Heart right ventricle (tissue), 16 donors: Measurements from ENCODE around the gene STARD7. TPM values are rescaled to one million over a fixed set of nuclear protein-coding genes. Genes with fewer than 3 reads are reported as not detected.

Source experiments
- ATAC-seq, 8 donors: fragments of 200-7000 bp; cut with Tn5 transposase; one replicate each; pipeline ENCODE4 v1.9.1; 2020; ENCODE audit warnings: mild to moderate bottlenecking in 8 of 8, moderate library complexity in 8 of 8, moderate number of reproducible peaks in 1 of 8
- DNase-seq, 2 donors: peaks; one replicate each; pipeline ENCODE4 v3.0.0-alpha.2; 2020
- H3K27ac ChIP-seq, 10 donors: fragments of 200-600 bp; sonication (generic) in 2 of 10; one replicate each; pipeline versions ENCODE4 v1.5.0 to v1.8.0; 2020 to 2022; ENCODE audit warnings: mild to moderate bottlenecking in 3 of 10
- H3K27me3 ChIP-seq, 7 donors: fragments of 200-600 bp; one replicate each; pipeline ENCODE4 v1.8.0; 2021 to 2022; ENCODE audit warnings: mild to moderate bottlenecking in 2 of 7
- H3K36me3 ChIP-seq, 9 donors: fragments of 200-600 bp; sonication (generic) in 1 of 9; one replicate each; pipeline versions ENCODE4 v1.5.0 to v1.8.0; 2020 to 2022; ENCODE audit warnings: mild to moderate bottlenecking in 2 of 9
- H3K4me1 ChIP-seq, 9 donors: fragments of 200-600 bp; sonication (generic) in 1 of 9; one replicate each; pipeline versions ENCODE4 v1.5.0 to v1.8.0; 2020 to 2022; ENCODE audit warnings: mild to moderate bottlenecking in 4 of 9
- H3K4me3 ChIP-seq, 10 donors: fragments of 200-600 bp; sonication (generic) in 2 of 10; one replicate each; pipeline versions ENCODE4 v1.5.0 to v1.8.0; 2020 to 2022; ENCODE audit warnings: mild to moderate bottlenecking in 7 of 10, moderate library complexity in 2 of 10
- H3K9me3 ChIP-seq, 11 donors: fragments of 200-600 bp in 10 of 11; sonication (generic) in 2 of 11; one replicate each; pipeline versions ENCODE4 v1.5.0 to v1.8.0; 2013 to 2022; ENCODE audit warnings: mild to moderate bottlenecking in 2 of 11, control low read depth in 1 of 11, moderate library complexity in 1 of 11
- CTCF ChIP-seq, 9 donors: fragments of 200-600 bp; sonication (generic) in 2 of 9; IDR thresholded peaks; one replicate each; pipeline versions ENCODE4 v1.5.0 to v1.8.0; 2021 to 2022; ENCODE audit warnings: antibody characterized with exemption in 9 of 9, mild to moderate bottlenecking in 5 of 9, moderate library complexity in 1 of 9
- WGBS, 2 donors: extraction: QIAGEN DNeasy Blood & Tissue Kit; methylation state at CpG; one replicate each; pipeline ENCODE4 v1.1.7; 2013; ENCODE audit warnings: inconsistent platforms in 1 of 2; 5-methylcytosine and 5-hydroxymethylcytosine counted together
- intact Hi-C, 10 donors: fragments of 100-400 bp; cut with DNase I; formaldehyde crosslinking; loops; one replicate each; pipeline versions ENCODE4 v1.11.1 to v1.14.2; 2022
- polyA plus RNA-seq, 2 donors: library from polyadenylated mRNA; stranded (reverse); fragments of 200-250 nt; gene quantifications; one replicate each; pipeline ENCODE4 v1.2.3, GENCODE V29; 2013
- total RNA-seq, 10 donors: library from RNA; stranded (reverse); fragmentation: NEBNext Ultra II Directional in 3 of 10; extraction: Animal tissue kit (Norgen Biotek cat#: 25700) in 3 of 10; gene quantifications; one replicate each; pipeline versions ENCODE4 v1.2.1 to v1.2.4, GENCODE V29; 2021 to 2023
- donor health status: Arrhythmogenic right ventricular cardiomyopathy.
- donor health status: ischemic (EF 13 %, LVEDD 7.1; RV severe dilation, severe dysfunction).
- donor health status: healthy with polysubstance abuse.
- donor health status: DM: no; HTN: yes; CAD: no.
- donor health status: DM: no; HTN: no; CAD: no.
- donor health status: ischemic (EF 25% LVEDD 6.9; RV normal size, moderate dysfunction).
- donor health status: ischemic (EF 25% LVEDD 5.7; RV mildly dilated, moderate dysfunction).
- donor health status: healthy.
- donor health status: DM: yes; HTN: yes; CAD: no.
- donor health status: Ischemic cardiomyopathy.
- donor health status: ischemic (EF 35%, LVEDD 5.7; RV mildly dilated, moderate dysfunction).
- donor health status: nonischemic (EF 11% LVEDD 7.7; RV severe dilation, severe dysfunction).
- donor health status: DM: yes; HTN: yes; CAD: no.
- donor health status: PGD.
- donor health status: ischemic (EF 29% LVEDD 5.4; RV normal size, mild dysfunction).
- donor health status: nonischemic (EF 23%, LVEDD 6.1; RV moderate dilation, normal function).

The STARD7 gene
- total and polyA plus RNA-seq, 12 donors, result 50.8 to 397 (median 191) TPM

GRCh38 chr2:96156011-96156820 lies 52.4 kb downstream of the STARD7 start:
- Histone ChIP-seq H3K4me3 (no peak overlapping the region), H3K27ac (peak overlapping the region in 1 of 10 donors; percentile 10), H3K36me3 (no peaks in the 10 kb centered on the region), H3K9me3 (peaks cover 0 to 9% (median 0%) of the 10 kb centered on the region in 11 donors), H3K4me1 (peaks cover 0 to 10% (median 0%) of the 10 kb centered on the region in 9 donors), H3K27me3 (peaks cover 0 to 12% (median 0%) of the 10 kb centered on the region in 7 donors)
- TF ChIP-seq CTCF (IDR thresholded peaks at IDR 0.05), result no peak
- 87% methylated on average over 10 of the region's 10 CpGs for WGBS, 2 donors
- no peak for DNase-seq
- intact Hi-C loops, result no loop called here
- no peak for ATAC-seq

GRCh38 chr2:96154506-96155380 lies 53.9 kb downstream of the STARD7 start:
- peaks cover 0 to 12% (median 0%) of the 10 kb centered on the region in 7 donors for H3K27me3 ChIP-seq
- WGBS, 2 donors, result 87 to 88% methylated on average over 16 of the region's 16 CpGs
- no peak for DNase-seq

GRCh38 chr2:96153991-96154431 lies 54.6 kb downstream of the STARD7 start:
- Histone ChIP-seq H3K36me3 (no peaks in the 10 kb centered on the region), H3K4me1 (peaks cover 0 to 12% (median 0%) of the 10 kb centered on the region in 9 donors), H3K4me3 (no peak overlapping the region), H3K27ac (no peak overlapping the region), H3K27me3 (peaks cover 0 to 12% (median 0%) of the 10 kb centered on the region in 7 donors), H3K9me3 (no peaks in the 10 kb centered on the region)
- no peak for TF ChIP-seq CTCF (IDR thresholded peaks at IDR 0.05)
- intact Hi-C loops, result no loop called here
- 85 to 89% methylated on average over 7 of the region's 7 CpGs for WGBS, 2 donors
- peak in 2 of 8 donors; percentile 12 to 16 for ATAC-seq
- no peak for DNase-seq

More at GRCh38 chr2:96154506-96155380, 53.9 kb downstream of the STARD7 start:
- H3K4me3 ChIP-seq, result no peak overlapping the region
- intact Hi-C loops, result no loop called here
- no peak for TF ChIP-seq CTCF (IDR thresholded peaks at IDR 0.05)
- H3K4me1 ChIP-seq, result peaks cover 0 to 10% (median 0%) of the 10 kb centered on the region in 9 donors
- no peaks in the 10 kb centered on the region for H3K36me3 ChIP-seq
- no peaks in the 10 kb centered on the region for H3K9me3 ChIP-seq
- ATAC-seq, result peak in 1 of 8 donors; percentile 14
- no peak overlapping the region for H3K27ac ChIP-seq

DNA sequence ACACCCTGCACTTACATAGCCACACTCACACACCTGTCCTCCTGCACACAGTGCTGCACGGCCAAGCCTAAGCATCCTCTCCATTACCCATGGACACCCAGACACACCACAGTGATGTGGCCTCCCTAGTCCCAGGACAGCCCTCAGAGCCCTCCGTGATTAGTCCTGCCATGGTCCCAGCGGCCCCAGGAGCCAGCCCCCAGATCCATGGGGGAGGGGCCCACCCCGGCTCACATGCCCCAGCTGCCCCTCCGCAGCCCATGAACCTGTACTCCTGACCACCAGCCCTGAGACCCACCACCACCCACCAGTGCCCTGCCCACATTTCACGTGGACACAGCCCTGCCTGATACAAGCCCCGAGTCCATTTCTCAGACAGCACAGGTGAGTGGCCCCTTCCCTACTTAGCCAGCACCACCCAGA lies 55.3 kb downstream of the STARD7 start:
- Histone ChIP-seq H3K9me3 (no peaks in the 10 kb centered on the region), H3K27me3 (peaks cover 0 to 12% (median 0%) of the 10 kb centered on the region in 7 donors), H3K4me3 (no peak overlapping the region), H3K27ac (no peak overlapping the region), H3K36me3 (no peaks in the 10 kb centered on the region), H3K4me1 (peaks cover 0 to 16% (median 2%) of the 10 kb centered on the region in 9 donors)
- no peak for TF ChIP-seq CTCF (IDR thresholded peaks at IDR 0.05)
- no peak for DNase-seq
- ATAC-seq, result no peak
- 89 to 91% methylated on average over 7 of the region's 7 CpGs for WGBS, 2 donors
- intact Hi-C loops, result no loop called here
